A549 (cell line): Measurements from ENCODE around the gene WIPF3.

Experiments
- EP300 ChIP-seq, 2 experiments: fragments of >200 bp; sonication (Bioruptor Twin); formaldehyde crosslinking; IDR thresholded peaks; 2 replicates in 1 of 2; 3 replicates in 1 of 2; pipeline ENCODE4 v1.6.1; 2016 to 2017
- HOXA7 ChIP-seq: fragments of 250-450 bp; sonication (Bioruptor Pico); IDR thresholded peaks from 2 replicates; pipeline ENCODE4 v1.5.0; 2020; ENCODE audit warnings: mild to moderate bottlenecking, moderate library complexity
- KDM5A ChIP-seq: fragments of 200-600 bp; sonication (generic); IDR thresholded peaks from 2 replicates; pipeline ENCODE4 v1.6.1; 2016; ENCODE audit warnings: antibody characterized with exemption, mild to moderate bottlenecking
- ZC3H11A ChIP-seq: fragments of 450-650 bp; IDR thresholded peaks from 2 replicates; pipeline ENCODE4 v1.6.1; 2014; ENCODE audit warnings: antibody characterized with exemption, mild to moderate bottlenecking
- TF ChIP-seq, protein P1 (sequence below): IDR thresholded peaks from 2 replicates; pipeline ENCODE4 v1.6.1; 2012
- TF ChIP-seq, protein P2 (sequence below): fragments of 450-650 bp; IDR thresholded peaks from 2 replicates; pipeline ENCODE4 v1.6.1; 2014; ENCODE audit warnings: antibody characterized with exemption

DNA sequence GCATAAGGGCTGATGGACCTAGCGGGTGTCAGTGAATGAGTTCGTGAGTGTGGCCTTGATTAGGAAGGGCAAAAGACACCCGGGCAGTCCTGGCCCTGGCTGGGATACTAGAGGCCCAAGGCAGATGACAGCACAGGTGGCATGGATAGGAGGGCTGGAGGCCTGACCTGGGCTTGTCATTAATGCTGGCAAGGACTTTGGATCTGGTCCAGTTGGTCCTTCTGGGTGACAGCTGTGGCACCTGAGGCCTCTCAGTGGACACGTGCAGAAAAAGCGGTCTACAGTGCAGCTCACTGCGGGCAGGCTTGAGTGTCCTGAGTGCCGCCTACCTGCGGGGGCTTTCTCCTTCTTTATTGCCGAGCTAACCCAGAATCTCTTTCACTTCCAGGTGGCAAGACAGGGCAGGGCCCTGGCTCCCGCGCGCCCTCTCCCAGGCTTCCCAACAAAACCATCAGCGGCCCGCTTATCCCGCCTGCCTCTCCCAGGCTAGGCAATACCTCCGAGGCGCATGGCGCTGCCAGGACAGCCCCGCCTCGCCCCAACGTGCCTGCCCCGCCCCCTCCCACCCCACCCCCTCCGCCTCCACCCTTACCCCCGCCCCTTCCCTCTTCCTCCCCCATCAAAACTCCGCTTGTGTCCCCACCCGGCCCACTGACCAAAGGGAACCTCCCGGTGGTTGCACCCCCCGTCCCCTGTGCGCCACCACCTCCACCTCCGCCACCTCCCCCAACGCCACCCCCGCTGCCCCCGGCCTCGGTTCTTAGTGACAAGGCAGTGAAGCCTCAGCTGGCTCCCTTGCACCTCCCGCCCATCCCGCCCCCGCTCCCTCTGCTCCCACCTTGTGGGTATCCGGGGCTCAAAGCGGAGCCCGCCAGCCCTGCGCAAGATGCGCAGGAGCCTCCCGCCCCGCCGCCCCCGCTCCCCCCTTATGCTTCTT lies 77.4 kb downstream of the WIPF3 start:
- no peak for TF ChIP-seq KDM5A
- TF ChIP-seq, protein P1, sequence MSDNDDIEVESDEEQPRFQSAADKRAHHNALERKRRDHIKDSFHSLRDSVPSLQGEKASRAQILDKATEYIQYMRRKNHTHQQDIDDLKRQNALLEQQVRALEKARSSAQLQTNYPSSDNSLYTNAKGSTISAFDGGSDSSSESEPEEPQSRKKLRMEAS: no peak
- TF ChIP-seq EP300 (IDR thresholded peaks at IDR 0.05): no peak
- no peak for TF ChIP-seq ZC3H11A
- TF ChIP-seq HOXA7 (CRISPR knock-in tag): no peak
- TF ChIP-seq, protein P2, sequence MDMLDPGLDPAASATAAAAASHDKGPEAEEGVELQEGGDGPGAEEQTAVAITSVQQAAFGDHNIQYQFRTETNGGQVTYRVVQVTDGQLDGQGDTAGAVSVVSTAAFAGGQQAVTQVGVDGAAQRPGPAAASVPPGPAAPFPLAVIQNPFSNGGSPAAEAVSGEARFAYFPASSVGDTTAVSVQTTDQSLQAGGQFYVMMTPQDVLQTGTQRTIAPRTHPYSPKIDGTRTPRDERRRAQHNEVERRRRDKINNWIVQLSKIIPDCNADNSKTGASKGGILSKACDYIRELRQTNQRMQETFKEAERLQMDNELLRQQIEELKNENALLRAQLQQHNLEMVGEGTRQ: no peak
